DOHH2 (cell line): ENCODE data around the gene PHF20.

Experiments used
- H3F3A ChIP-seq: fragments of 200-600 bp; sonication (generic), shearing (Covaris generic); 2 replicates; pipeline ENCODE4 v1.6.0; 2016; ENCODE audit warnings: antibody characterized with exemption, mild to moderate bottlenecking; ENCODE audit not compliant: control insufficient read depth, insufficient read depth
- H3K27ac ChIP-seq: fragments of 200-600 bp; sonication (generic); 2 replicates; pipeline ENCODE4 v1.5.1; 2014; ENCODE audit warnings: low read depth, mild to moderate bottlenecking, low read length, moderate library complexity
- H3K27me3 ChIP-seq: fragments of 200-600 bp; sonication (generic); 2 replicates; pipeline ENCODE4 v1.6.1; 2014; ENCODE audit warnings: mild to moderate bottlenecking, low read length, mixed read lengths; ENCODE audit not compliant: control insufficient read depth
- H3K36me3 ChIP-seq: fragments of 200-600 bp; sonication (generic); 2 replicates; pipeline ENCODE4 v1.6.1; 2014; ENCODE audit warnings: mild to moderate bottlenecking, low read length, moderate library complexity, mixed read lengths; ENCODE audit not compliant: control insufficient read depth
- H3K4me1 ChIP-seq: fragments of 200-600 bp; sonication (generic); 2 replicates; pipeline ENCODE4 v1.6.1; 2014; ENCODE audit warnings: mild to moderate bottlenecking, low read length, mixed read lengths; ENCODE audit not compliant: control insufficient read depth
- H3K4me2 ChIP-seq: fragments of 200-600 bp; sonication (generic); 2 replicates; pipeline ENCODE4 v1.6.0; 2014; ENCODE audit warnings: mild to moderate bottlenecking, low read length, moderate library complexity
- H3K4me3 ChIP-seq: fragments of 200-600 bp; sonication (generic); 2 replicates; pipeline ENCODE4 v1.5.1; 2014; ENCODE audit warnings: mild to moderate bottlenecking, low read length, mixed read lengths
- H3K79me2 ChIP-seq: fragments of 200-600 bp; sonication (generic); 2 replicates; pipeline ENCODE4 v1.6.1; 2014; ENCODE audit warnings: mild to moderate bottlenecking, low read length, mixed read lengths; ENCODE audit not compliant: control insufficient read depth
- H3K9me2 ChIP-seq: fragments of 200-600 bp; sonication (generic); replicated peaks from 2 replicates; pipeline ENCODE4 v1.6.1; 2014; ENCODE audit warnings: mild to moderate bottlenecking, low read length, mixed read lengths; ENCODE audit not compliant: control insufficient read depth
- H3K9me3 ChIP-seq: fragments of 200-600 bp; sonication (generic); 2 replicates; pipeline ENCODE4 v1.6.1; 2014; ENCODE audit warnings: antibody characterized with exemption, low read length, mixed read lengths; ENCODE audit not compliant: control insufficient read depth, insufficient read depth
- H4K20me1 ChIP-seq: fragments of 200-600 bp; sonication (generic); 2 replicates; pipeline ENCODE4 v1.6.0; 2014; ENCODE audit warnings: low read depth, mild to moderate bottlenecking, antibody characterized with exemption, low read length, moderate library complexity; ENCODE audit not compliant: control insufficient read depth, insufficient read depth
- EZH2phosphoT487 ChIP-seq: fragments of 200-600 bp; sonication (generic); IDR thresholded peaks from 2 replicates; pipeline ENCODE4 v1.6.1; 2017; ENCODE audit warnings: borderline replicate concordance, mild to moderate bottlenecking, antibody characterized with exemption, low read length, moderate library complexity, mixed read lengths
- TF ChIP-seq, protein P1 (sequence below): fragments of 200-600 bp; sonication (generic); IDR thresholded peaks from one replicate; pipeline ENCODE4 v1.5.1; 2014; ENCODE audit warnings: antibody characterized with exemption, mild to moderate bottlenecking, low read depth, low read length; ENCODE audit not compliant: poor library complexity, severe bottlenecking

PHF20 gene

DNA sequence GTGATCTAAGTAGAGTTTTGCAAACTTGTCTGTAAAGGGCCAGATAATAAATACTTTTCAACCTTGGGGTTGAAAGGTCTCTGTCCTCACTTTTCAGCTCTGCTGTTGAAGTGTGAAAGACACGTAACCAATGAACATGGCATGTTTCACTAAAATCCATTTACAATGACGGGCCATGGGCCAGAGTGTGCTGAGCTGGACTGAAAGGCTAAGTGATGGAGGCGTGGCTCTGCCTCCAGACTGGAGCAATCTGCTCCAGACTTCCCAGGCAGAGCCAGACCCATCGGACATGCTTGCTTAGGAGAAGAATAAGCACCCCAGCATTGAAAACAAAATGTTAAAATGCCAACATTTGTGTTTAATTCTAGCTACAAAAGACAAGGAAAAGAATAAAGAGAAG, 141.1 kb downstream of the PHF20 start:
- H3K4me2 ChIP-seq = no peak overlapping the region
- no peak for TF ChIP-seq EZH2phosphoT487
- TF ChIP-seq, protein P1, sequence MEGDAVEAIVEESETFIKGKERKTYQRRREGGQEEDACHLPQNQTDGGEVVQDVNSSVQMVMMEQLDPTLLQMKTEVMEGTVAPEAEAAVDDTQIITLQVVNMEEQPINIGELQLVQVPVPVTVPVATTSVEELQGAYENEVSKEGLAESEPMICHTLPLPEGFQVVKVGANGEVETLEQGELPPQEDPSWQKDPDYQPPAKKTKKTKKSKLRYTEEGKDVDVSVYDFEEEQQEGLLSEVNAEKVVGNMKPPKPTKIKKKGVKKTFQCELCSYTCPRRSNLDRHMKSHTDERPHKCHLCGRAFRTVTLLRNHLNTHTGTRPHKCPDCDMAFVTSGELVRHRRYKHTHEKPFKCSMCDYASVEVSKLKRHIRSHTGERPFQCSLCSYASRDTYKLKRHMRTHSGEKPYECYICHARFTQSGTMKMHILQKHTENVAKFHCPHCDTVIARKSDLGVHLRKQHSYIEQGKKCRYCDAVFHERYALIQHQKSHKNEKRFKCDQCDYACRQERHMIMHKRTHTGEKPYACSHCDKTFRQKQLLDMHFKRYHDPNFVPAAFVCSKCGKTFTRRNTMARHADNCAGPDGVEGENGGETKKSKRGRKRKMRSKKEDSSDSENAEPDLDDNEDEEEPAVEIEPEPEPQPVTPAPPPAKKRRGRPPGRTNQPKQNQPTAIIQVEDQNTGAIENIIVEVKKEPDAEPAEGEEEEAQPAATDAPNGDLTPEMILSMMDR = no peak
- H3K27ac ChIP-seq = no peak overlapping the region
- no peaks in the 10 kb centered on the region for H3F3A ChIP-seq
- no peaks in the 10 kb centered on the region for H3K9me2 ChIP-seq
- no peaks in the 10 kb centered on the region for H3K79me2 ChIP-seq
- H3K27me3 ChIP-seq = no peaks in the 10 kb centered on the region
- H3K9me3 ChIP-seq = no peaks in the 10 kb centered on the region
- H3K4me3 ChIP-seq = no peak overlapping the region
- H4K20me1 ChIP-seq = no peaks in the 10 kb centered on the region
- peaks cover 22% of the 10 kb centered on the region for H3K36me3 ChIP-seq
- no peaks in the 10 kb centered on the region for H3K4me1 ChIP-seq

DNA sequence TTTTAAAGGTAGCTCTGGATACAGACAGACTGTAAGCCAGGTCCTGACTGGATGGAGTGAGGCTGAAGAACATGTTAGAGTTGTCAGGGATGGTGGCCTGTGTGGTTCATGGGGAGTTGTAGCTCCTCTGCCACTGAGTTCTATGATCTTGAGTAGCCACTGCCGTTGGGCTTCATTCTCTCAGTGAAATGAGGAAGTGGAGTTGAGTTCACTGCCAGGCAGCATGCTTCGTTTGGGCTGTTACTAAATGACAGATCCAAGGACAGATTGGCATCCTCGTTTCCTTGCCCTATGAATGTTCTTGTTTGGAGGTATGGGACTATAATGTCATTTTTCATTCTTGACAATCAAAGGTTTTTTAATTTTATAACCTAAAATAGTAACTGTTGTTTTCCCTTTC, 145.3 kb downstream of the PHF20 start:
- H3F3A ChIP-seq = no peaks in the 10 kb centered on the region
- H3K36me3 ChIP-seq = peaks cover 53% of the 10 kb centered on the region
- no peak for TF ChIP-seq EZH2phosphoT487
- TF ChIP-seq, protein P1 = no peak
- H3K9me3 ChIP-seq = no peaks in the 10 kb centered on the region
- no peaks in the 10 kb centered on the region for H3K9me2 ChIP-seq
- no peak overlapping the region for H3K4me2 ChIP-seq
- no peaks in the 10 kb centered on the region for H3K79me2 ChIP-seq
- H3K4me3 ChIP-seq = no peak overlapping the region
- no peaks in the 10 kb centered on the region for H3K4me1 ChIP-seq
- no peak overlapping the region for H3K27ac ChIP-seq
- no peaks in the 10 kb centered on the region for H4K20me1 ChIP-seq
- H3K27me3 ChIP-seq = no peaks in the 10 kb centered on the region

DNA sequence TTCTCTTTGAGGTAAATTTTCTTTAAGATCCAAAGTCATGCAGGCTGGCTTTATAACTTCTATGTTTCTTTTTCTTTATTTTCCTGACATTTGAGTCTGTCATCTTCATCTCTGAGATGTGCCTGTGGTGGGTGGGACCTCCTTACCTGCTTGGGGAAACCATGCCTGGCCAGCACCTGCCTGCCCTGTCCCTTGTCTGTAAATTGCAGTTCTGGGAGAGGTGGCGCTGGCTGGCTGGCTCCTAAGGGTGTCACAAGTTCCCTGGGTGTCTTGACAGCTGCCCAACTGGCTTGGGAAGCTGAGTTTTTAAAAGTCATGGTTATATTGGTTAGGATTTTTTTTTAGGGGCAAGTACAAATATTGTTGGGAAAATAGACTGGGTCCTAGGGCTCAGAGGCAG, 146.2 kb downstream of the PHF20 start:
- Histone ChIP-seq H3K27me3 (no peaks in the 10 kb centered on the region), H3K4me3 (no peak overlapping the region), H3K9me3 (no peaks in the 10 kb centered on the region), H3K27ac (no peak overlapping the region), H3K36me3 (peaks cover 52% of the 10 kb centered on the region), H3K9me2 (no peaks in the 10 kb centered on the region), H3K4me1 (no peaks in the 10 kb centered on the region), H3K4me2 (no peak overlapping the region), H3K79me2 (no peaks in the 10 kb centered on the region), H4K20me1 (0 out of 2 replicates have a peak, but pooled peaks cover 3% of the 10 kb centered on the region), H3F3A (no peaks in the 10 kb centered on the region)
- TF ChIP-seq EZH2phosphoT487 = no peak
- TF ChIP-seq, protein P1 = no peak
